Esophagus muscularis mucosa (tissue), 4 donors: ENCODE measurements around the gene SLC25A47.

Experiments used
- EP300 ChIP-seq: sonication (generic); formaldehyde crosslinking; IDR thresholded peaks from one replicate; pipeline ENCODE4 v1.6.1; 2017; ENCODE audit warnings: antibody characterized with exemption
- POLR2A ChIP-seq: fragments of 450-650 bp; IDR thresholded peaks from one replicate; pipeline ENCODE4 v1.6.1; 2017; ENCODE audit warnings: antibody characterized with exemption, moderate library complexity, mild to moderate bottlenecking, low read depth
- POLR2AphosphoS5 ChIP-seq, 2 donors: sonication (generic); formaldehyde crosslinking; IDR thresholded peaks; one replicate each; pipeline ENCODE4 v1.6.1; 2017; ENCODE audit warnings: antibody characterized with exemption in 2 of 2
- TF ChIP-seq, protein P1 (sequence below), 3 experiments: fragments of 200-600 bp in 2 of 3; fragments of 450-650 bp in 1 of 3; sonication (generic) in 2 of 3; IDR thresholded peaks; one replicate each; pipeline ENCODE4 v1.5.1; 2017 to 2019; ENCODE audit warnings: antibody characterized with exemption in 3 of 3, mild to moderate bottlenecking in 2 of 3, moderate library complexity in 1 of 3

DNA sequence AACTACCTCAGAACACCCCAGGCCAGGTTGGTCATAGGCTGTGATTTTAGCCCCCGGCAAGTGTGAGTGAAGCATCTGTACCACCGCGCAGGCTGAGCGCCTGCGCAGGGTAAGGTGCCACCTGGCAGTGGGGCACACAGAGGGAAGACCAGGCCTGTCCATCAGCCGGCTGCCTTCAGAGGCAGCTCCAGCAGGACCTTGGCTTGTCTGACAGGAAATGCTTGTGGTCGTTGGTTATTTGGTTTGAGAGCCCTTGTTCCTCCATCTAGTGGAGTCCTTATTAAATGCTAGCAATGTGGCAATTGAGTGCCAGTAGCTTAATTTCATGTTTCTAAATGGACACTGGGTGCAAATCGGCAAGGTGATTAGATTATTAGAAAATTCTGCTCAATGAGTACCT lies 44.4 kb upstream of the SLC25A47 start:
- TF ChIP-seq, protein P1, sequence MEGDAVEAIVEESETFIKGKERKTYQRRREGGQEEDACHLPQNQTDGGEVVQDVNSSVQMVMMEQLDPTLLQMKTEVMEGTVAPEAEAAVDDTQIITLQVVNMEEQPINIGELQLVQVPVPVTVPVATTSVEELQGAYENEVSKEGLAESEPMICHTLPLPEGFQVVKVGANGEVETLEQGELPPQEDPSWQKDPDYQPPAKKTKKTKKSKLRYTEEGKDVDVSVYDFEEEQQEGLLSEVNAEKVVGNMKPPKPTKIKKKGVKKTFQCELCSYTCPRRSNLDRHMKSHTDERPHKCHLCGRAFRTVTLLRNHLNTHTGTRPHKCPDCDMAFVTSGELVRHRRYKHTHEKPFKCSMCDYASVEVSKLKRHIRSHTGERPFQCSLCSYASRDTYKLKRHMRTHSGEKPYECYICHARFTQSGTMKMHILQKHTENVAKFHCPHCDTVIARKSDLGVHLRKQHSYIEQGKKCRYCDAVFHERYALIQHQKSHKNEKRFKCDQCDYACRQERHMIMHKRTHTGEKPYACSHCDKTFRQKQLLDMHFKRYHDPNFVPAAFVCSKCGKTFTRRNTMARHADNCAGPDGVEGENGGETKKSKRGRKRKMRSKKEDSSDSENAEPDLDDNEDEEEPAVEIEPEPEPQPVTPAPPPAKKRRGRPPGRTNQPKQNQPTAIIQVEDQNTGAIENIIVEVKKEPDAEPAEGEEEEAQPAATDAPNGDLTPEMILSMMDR (IDR thresholded peaks at IDR 0.05), result no peak
- no peak for TF ChIP-seq EP300
- no peak for TF ChIP-seq POLR2A
- no peak for TF ChIP-seq POLR2AphosphoS5 (IDR thresholded peaks at IDR 0.05)
